ENCODE data around the gene GRID1.
A peak's percentile ranks its signal among the peaks of the same experiment; 100 is the strongest.

Gene GRID1

GRCh38 chr10:86401588-86402282 lies 35.1 kb upstream of the GRID1 start:
- Histone ChIP-seq H3K27me3 (ENCODE audit: insufficient read depth, low read length) (peaks cover 47% of the 10 kb centered on the region), H3K4me1 (ENCODE audit: insufficient read depth, low read length) (no peaks in the 10 kb centered on the region), H3K27ac (ENCODE audit: low read length) (no peak overlapping the region), H3K9me3 (ENCODE audit: insufficient read depth, low read depth, low read length) (no peaks in the 10 kb centered on the region), H3K4me3 (ENCODE audit: low read length) (peak overlapping the region; percentile 78; the same call in 1 of the 2 replicates), H3K9ac (ENCODE audit: low read depth, low read length) (no peak overlapping the region), H3K36me3 (ENCODE audit: insufficient read depth, low read depth, low read length) (no peaks in the 10 kb centered on the region)

GRCh38 chr10:86400705-86401587 lies 34.4 kb upstream of the GRID1 start:
- H3K36me3 ChIP-seq (ENCODE audit: insufficient read depth, low read depth, low read length), result no peaks in the 10 kb centered on the region
- H3K4me3 ChIP-seq (ENCODE audit: low read length), result peak overlapping the region; percentile 78
- peak overlapping the region; percentile 32; the same call in 1 of the 2 replicates for H3K9ac ChIP-seq (ENCODE audit: low read depth, low read length)
- no peaks in the 10 kb centered on the region for H3K4me1 ChIP-seq (ENCODE audit: insufficient read depth, low read length)
- no peaks in the 10 kb centered on the region for H3K9me3 ChIP-seq (ENCODE audit: insufficient read depth, low read depth, low read length)
- no peak overlapping the region for H3K27ac ChIP-seq (ENCODE audit: low read length)
- H3K27me3 ChIP-seq (ENCODE audit: insufficient read depth, low read length), result peaks cover 47% of the 10 kb centered on the region

- Histone ChIP-seq H3K4me1 (ENCODE audit: insufficient read depth, low read length) (no peaks in the 10 kb centered on the region), H3K27ac (ENCODE audit: low read length) (no peak overlapping the region), H3K36me3 (ENCODE audit: insufficient read depth, low read depth, low read length) (no peaks in the 10 kb centered on the region), H3K4me3 (ENCODE audit: low read length) (peak overlapping the region; percentile 78), H3K9me3 (ENCODE audit: insufficient read depth, low read depth, low read length) (no peaks in the 10 kb centered on the region), H3K9ac (ENCODE audit: low read depth, low read length) (peak overlapping the region; percentile 32; the same call in 1 of the 2 replicates), H3K27me3 (ENCODE audit: insufficient read depth, low read length) (peaks cover 47% of the 10 kb centered on the region)
Measured at GRCh38 chr10:86399879-86400704, 33.5 kb upstream of the GRID1 start.

- H3K27me3 ChIP-seq (ENCODE audit: insufficient read depth, low read length), result peaks cover 47% of the 10 kb centered on the region
- H3K36me3 ChIP-seq (ENCODE audit: insufficient read depth, low read depth, low read length), result no peaks in the 10 kb centered on the region
- no peak overlapping the region for H3K27ac ChIP-seq (ENCODE audit: low read length)
- no peaks in the 10 kb centered on the region for H3K9me3 ChIP-seq (ENCODE audit: insufficient read depth, low read depth, low read length)
- H3K9ac ChIP-seq (ENCODE audit: low read depth, low read length), result no peak overlapping the region
- no peaks in the 10 kb centered on the region for H3K4me1 ChIP-seq (ENCODE audit: insufficient read depth, low read length)
- no peak overlapping the region; the same call in 1 of the 2 replicates for H3K4me3 ChIP-seq (ENCODE audit: low read length)
Measured at GRCh38 chr10:86399514-86399878, 32.9 kb upstream of the GRID1 start.

- H3K9ac ChIP-seq (ENCODE audit: low read depth, low read length), result no peak overlapping the region
- H3K27me3 ChIP-seq (ENCODE audit: insufficient read depth, low read length), result peaks cover 40% of the 10 kb centered on the region
- H3K4me1 ChIP-seq (ENCODE audit: insufficient read depth, low read length), result no peaks in the 10 kb centered on the region
- no peak overlapping the region for H3K4me3 ChIP-seq (ENCODE audit: low read length)
- H3K9me3 ChIP-seq (ENCODE audit: insufficient read depth, low read depth, low read length), result no peaks in the 10 kb centered on the region
- no peaks in the 10 kb centered on the region for H3K36me3 ChIP-seq (ENCODE audit: insufficient read depth, low read depth, low read length)
- no peak overlapping the region for H3K27ac ChIP-seq (ENCODE audit: low read length)
Measured at GRCh38 chr10:86397120-86397519, 30.5 kb upstream of the GRID1 start.

GRCh38 chr10:86393862-86394455 lies 27.4 kb upstream of the GRID1 start:
- Histone ChIP-seq H3K9me3 (ENCODE audit: insufficient read depth, low read depth, low read length) (no peaks in the 10 kb centered on the region), H3K4me1 (ENCODE audit: insufficient read depth, low read length) (peaks cover 3% of the 10 kb centered on the region; the same call in 1 of the 2 replicates), H3K27ac (ENCODE audit: low read length) (no peak overlapping the region), H3K27me3 (ENCODE audit: insufficient read depth, low read length) (peaks cover 43% of the 10 kb centered on the region), H3K9ac (ENCODE audit: low read depth, low read length) (no peak overlapping the region), H3K4me3 (ENCODE audit: low read length) (no peak overlapping the region), H3K36me3 (ENCODE audit: insufficient read depth, low read depth, low read length) (no peaks in the 10 kb centered on the region)

- no peaks in the 10 kb centered on the region for H3K9me3 ChIP-seq (ENCODE audit: insufficient read depth, low read depth, low read length)
- H3K36me3 ChIP-seq (ENCODE audit: insufficient read depth, low read depth, low read length), result no peaks in the 10 kb centered on the region
- H3K4me1 ChIP-seq (ENCODE audit: insufficient read depth, low read length), result peaks cover 3% of the 10 kb centered on the region; the same call in 1 of the 2 replicates
- H3K27me3 ChIP-seq (ENCODE audit: insufficient read depth, low read length), result peaks cover 39% of the 10 kb centered on the region
- no peak overlapping the region for H3K4me3 ChIP-seq (ENCODE audit: low read length)
- H3K9ac ChIP-seq (ENCODE audit: low read depth, low read length), result no peak overlapping the region
- no peak overlapping the region for H3K27ac ChIP-seq (ENCODE audit: low read length)
Measured at GRCh38 chr10:86393362-86393761, 26.8 kb upstream of the GRID1 start.

GRCh38 chr10:86392723-86393094 lies 26.1 kb upstream of the GRID1 start:
- Histone ChIP-seq H3K4me3 (ENCODE audit: low read length) (no peak overlapping the region), H3K9me3 (ENCODE audit: insufficient read depth, low read depth, low read length) (no peaks in the 10 kb centered on the region), H3K4me1 (ENCODE audit: insufficient read depth, low read length) (peaks cover 3% of the 10 kb centered on the region; the same call in 1 of the 2 replicates), H3K27ac (ENCODE audit: low read length) (no peak overlapping the region), H3K9ac (ENCODE audit: low read depth, low read length) (no peak overlapping the region), H3K27me3 (ENCODE audit: insufficient read depth, low read length) (peaks cover 45% of the 10 kb centered on the region), H3K36me3 (ENCODE audit: insufficient read depth, low read depth, low read length) (no peaks in the 10 kb centered on the region)

GRCh38 chr10:86391986-86392722 lies 25.6 kb upstream of the GRID1 start:
- H3K27me3 ChIP-seq (ENCODE audit: insufficient read depth, low read length), result peaks cover 50% of the 10 kb centered on the region
- H3K36me3 ChIP-seq (ENCODE audit: insufficient read depth, low read depth, low read length), result no peaks in the 10 kb centered on the region
- H3K27ac ChIP-seq (ENCODE audit: low read length), result no peak overlapping the region
- no peak overlapping the region for H3K9ac ChIP-seq (ENCODE audit: low read depth, low read length)
- peaks cover 3% of the 10 kb centered on the region; the same call in 1 of the 2 replicates for H3K4me1 ChIP-seq (ENCODE audit: insufficient read depth, low read length)
- no peak overlapping the region for H3K4me3 ChIP-seq (ENCODE audit: low read length)
- no peaks in the 10 kb centered on the region for H3K9me3 ChIP-seq (ENCODE audit: insufficient read depth, low read depth, low read length)

- Histone ChIP-seq H3K27ac (ENCODE audit: low read length) (no peak overlapping the region), H3K4me3 (ENCODE audit: low read length) (no peak overlapping the region), H3K4me1 (ENCODE audit: insufficient read depth, low read length) (peaks cover 3% of the 10 kb centered on the region; the same call in 1 of the 2 replicates), H3K9ac (ENCODE audit: low read depth, low read length) (no peak overlapping the region), H3K9me3 (ENCODE audit: insufficient read depth, low read depth, low read length) (no peaks in the 10 kb centered on the region), H3K36me3 (ENCODE audit: insufficient read depth, low read depth, low read length) (no peaks in the 10 kb centered on the region), H3K27me3 (ENCODE audit: insufficient read depth, low read length) (peaks cover 50% of the 10 kb centered on the region)
Measured at GRCh38 chr10:86391236-86391840, 24.7 kb upstream of the GRID1 start.

Data from iPS-20b (cell line).